ENCODE results near the gene PDCD1. TPM values are rescaled to one million over a fixed set of nuclear protein-coding genes. Genes with fewer than 3 reads are reported as not detected.
"Not testable (repeated sequence)": the region's sequence is repeated elsewhere in the genome, so short reads cannot be mapped to it uniquely, and the experiment has no call there.

Gene PDCD1
- total RNA-seq, 1 donor from 2014 or later: not detected

GRCh38 chr2:241877989-241878970 lies 19.6 kb upstream of the PDCD1 start:
- H3K36me3 Mint-ChIP-seq (ENCODE audit: insufficient read depth): no peaks in the 10 kb centered on the region
- H3K4me3 Mint-ChIP-seq (ENCODE audit: low read depth): no peak overlapping the region

GRCh38 chr2:241877197-241877685 lies 18.5 kb upstream of the PDCD1 start:
- Mint-ChIP-seq H3K4me1 (ENCODE audit: low read depth) (peaks cover 3% of the 10 kb centered on the region), H3K27ac (no peak overlapping the region), H3K27me3 (no peaks in the 10 kb centered on the region), H3K9me3 (ENCODE audit: low read depth) (peaks cover 5% of the 10 kb centered on the region), H3K36me3 (ENCODE audit: insufficient read depth) (no peaks in the 10 kb centered on the region), H3K4me3 (ENCODE audit: low read depth) (no peak overlapping the region)
- no peak for DNase-seq (ENCODE audit: low spot score, unreplicated experiment)
- no peak for TF ChIP-seq CTCF (IDR thresholded peaks at IDR 0.05; ENCODE audit: unreplicated experiment)

More at GRCh38 chr2:241877989-241878970, 19.6 kb upstream of the PDCD1 start:
- peak; percentile 63 for DNase-seq (ENCODE audit: low spot score, unreplicated experiment)
- H3K4me1 Mint-ChIP-seq (ENCODE audit: low read depth): peaks cover 9% of the 10 kb centered on the region
- H3K27me3 Mint-ChIP-seq: no peaks in the 10 kb centered on the region
- no peak overlapping the region for H3K27ac Mint-ChIP-seq
- TF ChIP-seq CTCF (IDR thresholded peaks at IDR 0.05; ENCODE audit: unreplicated experiment): peak; percentile 59
- peaks cover 5% of the 10 kb centered on the region for H3K9me3 Mint-ChIP-seq (ENCODE audit: low read depth)

- Mint-ChIP-seq H3K36me3 (ENCODE audit: insufficient read depth) (no peaks in the 10 kb centered on the region), H3K9me3 (ENCODE audit: low read depth) (peaks cover 5% of the 10 kb centered on the region), H3K4me3 (ENCODE audit: low read depth) (no peak overlapping the region), H3K27me3 (no peaks in the 10 kb centered on the region), H3K27ac (no peak overlapping the region), H3K4me1 (ENCODE audit: low read depth) (peaks cover 3% of the 10 kb centered on the region)
- no peak for TF ChIP-seq CTCF (IDR thresholded peaks at IDR 0.05; ENCODE audit: unreplicated experiment)
- DNase-seq (ENCODE audit: low spot score, unreplicated experiment): no peak
Observed at GRCh38 chr2:241876528-241877196, 18.0 kb upstream of the PDCD1 start.

- not testable (repeated sequence) for DNase-seq (ENCODE audit: low spot score, unreplicated experiment); H3K9me3 Mint-ChIP-seq (ENCODE audit: low read depth)
Observed at GRCh38 chr2:241875754-241876527, 17.2 kb upstream of the PDCD1 start.

More at GRCh38 chr2:241875754-241876527, 17.2 kb upstream of the PDCD1 start:
- H3K4me3 Mint-ChIP-seq (ENCODE audit: low read depth); H3K27ac Mint-ChIP-seq; H3K27me3 Mint-ChIP-seq; H3K4me1 Mint-ChIP-seq (ENCODE audit: low read depth); H3K36me3 Mint-ChIP-seq (ENCODE audit: insufficient read depth): not testable (repeated sequence)
- TF ChIP-seq CTCF (IDR thresholded peaks at IDR 0.05; ENCODE audit: unreplicated experiment): peak; percentile 38

Measured in progenitor cell of endocrine pancreas (in vitro differentiated cells).